T-helper 2 cell (primary cell): ENCODE results near the gene CCNI2.

Experiments used
- DNase-seq, 5 experiments: peaks; one replicate each; pipeline versions ENCODE4 v3.0.0 to v3.0.0-alpha.2; 2012 to 2022
- total RNA-seq, 2 donors: gene quantifications; one replicate each; lab custom pipeline; 2026; lab: John Stamatoyannopoulos, UW

Gene CCNI2
- total RNA-seq, result 10.9 to 14.2 reads per million in 2 donors

GRCh38 chr5:132746954-132747615 lies at the start of gene CCNI2:
Gene CCNI2, plus strand, starts transcription at chr5:132747426. Its CDS starts 70 bp downstream, at chr5:132747496.
- DNase-seq, result peak; percentile 43 to 68 (median 66)

GRCh38 chr5:132704875-132705274 lies 42.4 kb upstream of the CCNI2 start:
- no peak for DNase-seq

- no peak for DNase-seq
Observed at GRCh38 chr5:132708645-132709044, 38.6 kb upstream of the CCNI2 start.

GRCh38 chr5:132714456-132715307 lies 32.5 kb upstream of the CCNI2 start:
- peak in 1 of 5 experiments; percentile 65 for DNase-seq

- no peak for DNase-seq
Observed at GRCh38 chr5:132718544-132719312, 28.5 kb upstream of the CCNI2 start.

GRCh38 chr5:132725745-132726144 lies 21.5 kb upstream of the CCNI2 start:
- no peak for DNase-seq

GRCh38 chr5:132729896-132730295 lies 17.3 kb upstream of the CCNI2 start:
- DNase-seq, result no peak

GRCh38 chr5:132733499-132734148 lies 13.6 kb upstream of the CCNI2 start:
- no peak for DNase-seq

GRCh38 chr5:132734687-132735086 lies 12.5 kb upstream of the CCNI2 start:
- no peak for DNase-seq

- peak; percentile 95 to 99 (median 98) for DNase-seq
Observed at GRCh38 chr5:132736853-132737833, 10.1 kb upstream of the CCNI2 start, which contains the start of gene KIF3A. Gene KIF3A, minus strand, starts transcription at chr5:132737546. Its CDS starts 127 bp downstream, at chr5:132737419.

- no peak for DNase-seq
Observed at GRCh38 chr5:132737982-132738681, 9.1 kb upstream of the CCNI2 start.

GRCh38 chr5:132739232-132739631 lies 8.0 kb upstream of the CCNI2 start:
- no peak for DNase-seq

GRCh38 chr5:132742158-132742557 lies 5.1 kb upstream of the CCNI2 start:
- no peak for DNase-seq

- DNase-seq, result no peak
Observed at GRCh38 chr5:132742626-132743025, 4.6 kb upstream of the CCNI2 start.

GRCh38 chr5:132744659-132745058 lies 2.6 kb upstream of the CCNI2 start:
- no peak for DNase-seq

- DNase-seq, result no peak
Observed at GRCh38 chr5:132746592-132746953, 653 bp upstream of the CCNI2 start.

- DNase-seq, result peak; percentile 33 to 81 (median 42)
Observed at GRCh38 chr5:132747616-132748440, 602 bp downstream of the CCNI2 start.

- no peak for DNase-seq
Observed at GRCh38 chr5:132748522-132749000, 1.3 kb downstream of the CCNI2 start.

GRCh38 chr5:132749506-132749905 lies 2.3 kb downstream of the CCNI2 start:
- DNase-seq, result no peak
